Ovary (tissue), 3 donors: Measurements from ENCODE around the gene FUBP1.

ENCODE experiments used
- EP300 ChIP-seq: sonication (generic); formaldehyde crosslinking; IDR thresholded peaks from one replicate; pipeline ENCODE4 v1.6.1; 2017; ENCODE audit warnings: antibody characterized with exemption
- POLR2A ChIP-seq: fragments of 450-650 bp; IDR thresholded peaks from one replicate; pipeline ENCODE4 v1.6.1; 2017; ENCODE audit warnings: antibody characterized with exemption, mild to moderate bottlenecking, moderate library complexity
- TF ChIP-seq, protein P1 (sequence below), 3 donors: fragments of 450-650 bp in 2 of 3; fragments of 200-600 bp in 1 of 3; IDR thresholded peaks; one replicate each; pipeline versions ENCODE4 v1.5.1 to v1.8.0; 2016 to 2022; ENCODE audit warnings: antibody characterized with exemption in 3 of 3, mild to moderate bottlenecking in 1 of 3
- donor health status: DM: no; HTN: no; CAD: no.

- TF ChIP-seq, protein P1, sequence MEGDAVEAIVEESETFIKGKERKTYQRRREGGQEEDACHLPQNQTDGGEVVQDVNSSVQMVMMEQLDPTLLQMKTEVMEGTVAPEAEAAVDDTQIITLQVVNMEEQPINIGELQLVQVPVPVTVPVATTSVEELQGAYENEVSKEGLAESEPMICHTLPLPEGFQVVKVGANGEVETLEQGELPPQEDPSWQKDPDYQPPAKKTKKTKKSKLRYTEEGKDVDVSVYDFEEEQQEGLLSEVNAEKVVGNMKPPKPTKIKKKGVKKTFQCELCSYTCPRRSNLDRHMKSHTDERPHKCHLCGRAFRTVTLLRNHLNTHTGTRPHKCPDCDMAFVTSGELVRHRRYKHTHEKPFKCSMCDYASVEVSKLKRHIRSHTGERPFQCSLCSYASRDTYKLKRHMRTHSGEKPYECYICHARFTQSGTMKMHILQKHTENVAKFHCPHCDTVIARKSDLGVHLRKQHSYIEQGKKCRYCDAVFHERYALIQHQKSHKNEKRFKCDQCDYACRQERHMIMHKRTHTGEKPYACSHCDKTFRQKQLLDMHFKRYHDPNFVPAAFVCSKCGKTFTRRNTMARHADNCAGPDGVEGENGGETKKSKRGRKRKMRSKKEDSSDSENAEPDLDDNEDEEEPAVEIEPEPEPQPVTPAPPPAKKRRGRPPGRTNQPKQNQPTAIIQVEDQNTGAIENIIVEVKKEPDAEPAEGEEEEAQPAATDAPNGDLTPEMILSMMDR (IDR thresholded peaks at IDR 0.05): no peak
- TF ChIP-seq POLR2A (no peak), EP300 (no peak)
Observed at GRCh38 chr1:77977989-77978292, 931 bp downstream of the FUBP1 start.
